K562 (cell line): ENCODE measurements around the gene GNAT1.

Source experiments
- SIN3A ChIP-seq, 2 experiments: fragments of 150-350 bp in 1 of 2; IDR thresholded peaks; 2 replicates each; pipeline ENCODE4 v1.6.1; 2011 to 2016; ENCODE audit warnings: borderline replicate concordance in 2 of 2, low read depth in 2 of 2, low read length in 2 of 2, mild to moderate bottlenecking in 2 of 2, moderate library complexity in 2 of 2; ENCODE audit not compliant: control insufficient read depth in 1 of 2
- SMAD3 ChIP-seq: fragments of 450-650 bp; formaldehyde crosslinking; conservative IDR thresholded peaks from 2 replicates; pipeline ENCODE4 v1.4.0; 2020; ENCODE audit warnings: mild to moderate bottlenecking
- TCF3 ChIP-seq: sonication (generic); formaldehyde crosslinking; IDR thresholded peaks from 2 replicates; pipeline ENCODE4 v1.4.0; 2020; ENCODE audit warnings: mild to moderate bottlenecking, missing genetic modification reagents
- ZC3H11A ChIP-seq: IDR thresholded peaks from 2 replicates; pipeline ENCODE4 v1.6.1; 2012; ENCODE audit warnings: low read depth, low read length, improper control_type of control experiment

- no peak for TF ChIP-seq TCF3 (CRISPR knock-in tag)
- no peak for TF ChIP-seq SIN3A (IDR thresholded peaks at IDR 0.05; ENCODE audit: borderline replicate concordance in 2 of 2, control insufficient read depth in 1 of 2, low read depth in 2 of 2, low read length in 2 of 2)
- TF ChIP-seq SMAD3 (CRISPR knock-in tag), result no peak
- TF ChIP-seq ZC3H11A, result no peak
Observed at GRCh38 chr3:50155891-50156290, 35.5 kb upstream of the GNAT1 start.
